Spinal cord (tissue), 10 donors: ENCODE data around the gene TMCC1. TPM values are rescaled to one million over a fixed set of nuclear protein-coding genes. Genes with fewer than 3 reads are reported as not detected.
"Not testable (repeated sequence)": the region's sequence is repeated elsewhere in the genome, so short reads cannot be mapped to it uniquely, and the experiment has no call there.

ENCODE experiments used
- DNase-seq, 6 donors: peaks; one replicate each; pipeline versions ENCODE4 v3.0.0 to v3.0.0-alpha.2; 2013 to 2015; ENCODE audit warnings: low spot score in 6 of 6, low read depth in 4 of 6
- H3K27ac ChIP-seq: one replicate; pipeline ENCODE4 v1.5.1; 2013; ENCODE audit warnings: low read depth, low read length, control low read depth
- H3K27me3 ChIP-seq: one replicate; pipeline ENCODE4 v1.6.1; 2013; ENCODE audit warnings: low read length; ENCODE audit not compliant: control insufficient read depth, insufficient read depth
- H3K36me3 ChIP-seq: one replicate; pipeline ENCODE4 v1.6.1; 2013; ENCODE audit warnings: low read length; ENCODE audit not compliant: control insufficient read depth, insufficient read depth
- H3K4me1 ChIP-seq: one replicate; pipeline ENCODE4 v1.6.1; 2013; ENCODE audit warnings: low read length; ENCODE audit not compliant: control insufficient read depth, insufficient read depth
- H3K4me3 ChIP-seq: one replicate; pipeline ENCODE4 v1.5.1; 2013; ENCODE audit warnings: low read depth, low read length, control low read depth
- H3K9me3 ChIP-seq: one replicate; pipeline ENCODE4 v1.6.1; 2013; ENCODE audit warnings: low read length; ENCODE audit not compliant: control insufficient read depth, insufficient read depth
- WGBS: methylation state at CpG from one replicate; pipeline ENCODE4 v1.1.5; 2013; ENCODE audit warnings: missing lambda C conversion rate; ENCODE audit not compliant: insufficient coverage; 5-methylcytosine and 5-hydroxymethylcytosine counted together
- polyA plus RNA-seq, 2 donors: library from polyadenylated mRNA; unstranded; fragments of 120-200 nt; gene quantifications; one replicate each; pipeline ENCODE4 v1.2.1, GENCODE V29; 2013; ENCODE audit not compliant: insufficient read length in 2 of 2
- total RNA-seq, 2 donors: library from RNA; depleted of rRNA in 1 of 2; stranded (reverse); fragments of 120-200 nt in 1 of 2; fragments of >200 nt in 1 of 2; gene quantifications; one replicate each; pipeline versions ENCODE4 v1.2.3 to v1.2.4, GENCODE V29; 2013 to 2014
- donor health status: healthy.

TMCC1 gene
- total and polyA plus RNA-seq, 4 donors: 34.1 to 49.1 (median 44.4) TPM

GRCh38 chr3:129929383-129929782 is 35.9 kb upstream of the TMCC1 start:
- Histone ChIP-seq H3K36me3 (no peaks in the 10 kb centered on the region), H3K4me1 (no peaks in the 10 kb centered on the region), H3K27ac (no peak overlapping the region), H3K27me3 (no peaks in the 10 kb centered on the region), H3K4me3 (no peak overlapping the region), H3K9me3 (peaks cover 3% of the 10 kb centered on the region)
- no peak for DNase-seq
- no CpG with 5 or more reads among the region's 1 CpG for WGBS

- no peaks in the 10 kb centered on the region for H3K27me3 ChIP-seq
- H3K4me1 ChIP-seq: no peaks in the 10 kb centered on the region
- no peak for DNase-seq
- no peak overlapping the region for H3K4me3 ChIP-seq
- WGBS: 76% methylated on average over 4 of the region's 5 CpGs
- H3K27ac ChIP-seq: no peak overlapping the region
- H3K9me3 ChIP-seq: peaks cover 5% of the 10 kb centered on the region
- H3K36me3 ChIP-seq: no peaks in the 10 kb centered on the region
These were observed 33.6 kb upstream of the TMCC1 start for GRCh38 chr3:129927072-129927471.

DNA sequence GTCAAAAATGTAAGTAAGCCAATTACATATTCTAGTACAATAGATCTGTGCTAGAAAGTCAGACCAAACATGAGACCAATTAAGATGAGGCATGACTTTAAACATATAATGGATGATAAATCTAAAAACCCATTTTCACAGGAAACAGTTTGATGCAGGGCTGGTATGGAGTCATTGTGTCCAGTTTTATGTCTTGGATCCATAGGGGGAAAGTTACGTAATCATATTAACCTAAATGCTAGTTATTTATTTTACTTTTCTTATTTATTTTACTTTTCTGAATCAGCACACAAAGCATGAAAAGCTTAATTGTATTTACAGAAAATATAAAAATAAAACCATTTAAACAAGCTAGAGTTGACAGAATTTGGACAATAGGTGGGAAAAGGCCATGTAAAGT is 26.3 kb upstream of the TMCC1 start:
- Histone ChIP-seq H3K4me3 (no peak overlapping the region), H3K9me3 (peaks cover 13% of the 10 kb centered on the region), H3K36me3 (no peaks in the 10 kb centered on the region), H3K4me1 (no peaks in the 10 kb centered on the region), H3K27me3 (no peaks in the 10 kb centered on the region), H3K27ac (no peak overlapping the region)
- WGBS: no CpG with 5 or more reads among the region's 1 CpG
- no peak for DNase-seq

GRCh38 chr3:129919357-129919756 is 25.8 kb upstream of the TMCC1 start:
- no peak overlapping the region for H3K27ac ChIP-seq
- 100% methylated on average over 1 of the region's 3 CpGs for WGBS
- no peaks in the 10 kb centered on the region for H3K27me3 ChIP-seq
- H3K36me3 ChIP-seq: no peaks in the 10 kb centered on the region
- H3K4me1 ChIP-seq: no peaks in the 10 kb centered on the region
- H3K9me3 ChIP-seq: peaks cover 13% of the 10 kb centered on the region
- no peak for DNase-seq
- H3K4me3 ChIP-seq: no peak overlapping the region

GRCh38 chr3:129918461-129918860 is 24.9 kb upstream of the TMCC1 start:
- Histone ChIP-seq H3K27ac (no peak overlapping the region), H3K4me3 (no peak overlapping the region), H3K9me3 (peaks cover 13% of the 10 kb centered on the region), H3K4me1 (no peaks in the 10 kb centered on the region), H3K36me3 (no peaks in the 10 kb centered on the region), H3K27me3 (no peaks in the 10 kb centered on the region)
- no peak for DNase-seq
- 99% methylated on average over 8 of the region's 8 CpGs for WGBS

DNA sequence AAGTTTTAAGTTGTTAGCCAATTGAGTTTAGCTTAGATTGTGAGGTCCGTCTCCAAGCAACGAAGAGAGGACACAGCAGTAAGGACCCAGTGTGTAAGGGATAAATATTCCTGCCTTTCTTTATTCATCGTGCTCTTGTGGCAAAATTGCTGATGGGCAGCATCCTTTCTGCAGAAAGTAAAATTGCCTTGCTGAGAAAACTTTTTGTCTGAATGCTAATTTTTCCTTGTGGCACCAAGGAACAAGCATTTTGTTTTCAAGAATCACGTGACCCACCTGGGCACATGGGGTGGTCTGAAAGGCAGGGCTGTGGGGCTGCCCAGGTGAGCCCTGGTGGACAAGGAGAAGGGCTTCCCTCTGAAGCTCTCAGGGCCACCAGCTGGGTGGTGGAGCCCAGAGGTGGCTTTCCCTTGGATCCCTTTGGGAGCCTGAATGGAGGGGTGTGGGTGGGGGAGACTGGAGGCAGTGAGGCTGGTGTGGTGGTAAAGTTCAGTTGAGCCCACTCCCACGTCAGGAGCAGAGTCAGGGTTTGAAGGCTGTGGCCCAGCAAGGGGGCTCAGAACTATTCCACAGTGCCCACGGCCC is 24.0 kb upstream of the TMCC1 start:
- H3K4me1 ChIP-seq: no peaks in the 10 kb centered on the region
- no peak overlapping the region for H3K4me3 ChIP-seq
- H3K27me3 ChIP-seq: no peaks in the 10 kb centered on the region
- 88% methylated on average over 6 of the region's 6 CpGs for WGBS
- no peak overlapping the region for H3K27ac ChIP-seq
- no peak for DNase-seq
- peaks cover 11% of the 10 kb centered on the region for H3K9me3 ChIP-seq
- H3K36me3 ChIP-seq: no peaks in the 10 kb centered on the region

DNA sequence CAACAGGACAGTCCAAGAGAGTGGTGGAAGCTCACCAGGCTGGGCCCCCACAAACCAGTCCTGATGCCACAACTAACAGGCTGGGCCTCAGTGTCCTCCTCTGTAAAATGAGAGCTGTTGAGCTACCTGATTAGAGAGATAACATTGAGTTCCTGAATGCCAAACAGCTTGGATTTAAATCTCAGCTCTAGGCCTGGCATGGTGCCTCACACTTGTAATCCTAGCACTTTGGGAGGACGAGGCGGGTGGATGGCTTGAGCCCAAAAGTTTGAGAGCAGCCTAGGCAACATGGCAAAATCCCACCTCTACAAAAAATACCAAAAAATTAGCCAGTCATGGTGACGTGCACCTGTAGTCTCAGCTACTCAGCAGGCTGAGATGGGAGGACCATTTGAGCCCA is 20.1 kb upstream of the TMCC1 start:
- Histone ChIP-seq H3K4me1 (no peaks in the 10 kb centered on the region), H3K27me3 (no peaks in the 10 kb centered on the region), H3K36me3 (no peaks in the 10 kb centered on the region), H3K4me3 (no peak overlapping the region), H3K27ac (no peak overlapping the region), H3K9me3 (peaks cover 11% of the 10 kb centered on the region)
- WGBS: 53% methylated on average over 3 of the region's 3 CpGs
- DNase-seq: no peak

DNA sequence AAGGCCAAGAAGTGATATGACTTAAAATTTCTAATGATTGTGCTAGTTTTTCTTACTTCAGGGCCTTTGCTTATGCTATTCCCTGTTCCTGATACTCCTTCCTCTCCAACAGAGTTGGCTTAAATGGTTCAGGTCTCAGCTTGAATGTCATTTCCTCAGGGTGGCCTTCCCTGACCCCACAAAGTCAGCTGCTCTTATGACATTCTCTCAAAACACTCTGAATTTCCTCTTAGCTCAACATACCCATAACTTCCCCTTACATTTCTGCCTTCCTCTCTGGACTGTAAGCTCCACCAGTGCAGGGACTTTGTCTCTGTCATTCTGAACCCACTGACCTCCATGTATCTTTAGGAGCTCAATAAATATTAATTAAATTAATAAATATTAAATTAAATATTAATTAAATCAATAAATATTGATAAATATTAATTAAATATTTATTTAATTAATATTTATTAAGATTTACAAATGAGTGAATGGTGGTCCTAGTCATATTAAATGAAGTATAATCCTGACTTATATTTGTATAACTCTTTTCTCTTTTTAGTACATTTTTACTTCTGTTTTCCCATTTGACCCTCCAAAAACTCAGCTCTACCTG is 17.9 kb upstream of the TMCC1 start:
- H3K9me3 ChIP-seq: peaks cover 7% of the 10 kb centered on the region
- H3K27me3 ChIP-seq: no peaks in the 10 kb centered on the region
- no peaks in the 10 kb centered on the region for H3K4me1 ChIP-seq
- H3K27ac ChIP-seq: no peak overlapping the region
- DNase-seq: no peak
- no peaks in the 10 kb centered on the region for H3K36me3 ChIP-seq
- H3K4me3 ChIP-seq: no peak overlapping the region

- not testable (repeated sequence) for DNase-seq, H3K9me3 ChIP-seq, H3K4me1 ChIP-seq, H3K36me3 ChIP-seq, H3K27me3 ChIP-seq, H3K27ac ChIP-seq, H3K4me3 ChIP-seq
- no CpG with 5 or more reads among the region's 4 CpGs for WGBS
These were observed 15.7 kb upstream of the TMCC1 start for GRCh38 chr3:129909235-129909634.

DNA sequence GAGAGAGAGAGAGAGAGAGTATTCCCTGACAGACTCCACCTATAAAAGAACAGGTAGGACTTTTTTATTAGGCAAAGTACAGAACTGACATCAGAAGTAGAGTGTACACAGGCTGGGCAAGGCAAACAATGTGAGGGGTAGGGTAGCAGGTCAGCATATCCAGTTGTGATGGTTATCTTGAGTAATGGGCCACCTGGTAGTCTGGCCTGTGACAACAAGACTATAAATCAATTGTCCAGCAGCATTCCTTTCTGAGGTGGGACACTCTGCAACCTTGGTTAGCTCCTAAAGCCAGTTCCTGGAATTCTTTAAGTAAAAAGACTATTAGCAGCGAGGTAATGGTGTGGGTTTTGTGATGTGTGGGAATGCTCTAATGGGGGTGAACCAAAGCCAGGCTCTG is 14.9 kb upstream of the TMCC1 start:
- Histone ChIP-seq H3K27me3 (no peaks in the 10 kb centered on the region), H3K4me3 (no peak overlapping the region), H3K9me3 (peaks cover 4% of the 10 kb centered on the region), H3K4me1 (no peaks in the 10 kb centered on the region), H3K36me3 (no peaks in the 10 kb centered on the region), H3K27ac (no peak overlapping the region)
- whole genome bisulfite sequencing: no CpG with 5 or more reads among the region's 1 CpG
- DNase-seq: no peak
